ENCODE measurements around the gene HNRNPUL1. TPM values are rescaled to one million over a fixed set of nuclear protein-coding genes. Genes with fewer than 3 reads are reported as not detected.
"Not testable (repeated sequence)": the region's sequence is repeated elsewhere in the genome, so short reads cannot be mapped to it uniquely, and the experiment has no call there.

HNRNPUL1 gene
- total RNA-seq, 1 donor from 2014 or later, result 81.1 TPM

DNA sequence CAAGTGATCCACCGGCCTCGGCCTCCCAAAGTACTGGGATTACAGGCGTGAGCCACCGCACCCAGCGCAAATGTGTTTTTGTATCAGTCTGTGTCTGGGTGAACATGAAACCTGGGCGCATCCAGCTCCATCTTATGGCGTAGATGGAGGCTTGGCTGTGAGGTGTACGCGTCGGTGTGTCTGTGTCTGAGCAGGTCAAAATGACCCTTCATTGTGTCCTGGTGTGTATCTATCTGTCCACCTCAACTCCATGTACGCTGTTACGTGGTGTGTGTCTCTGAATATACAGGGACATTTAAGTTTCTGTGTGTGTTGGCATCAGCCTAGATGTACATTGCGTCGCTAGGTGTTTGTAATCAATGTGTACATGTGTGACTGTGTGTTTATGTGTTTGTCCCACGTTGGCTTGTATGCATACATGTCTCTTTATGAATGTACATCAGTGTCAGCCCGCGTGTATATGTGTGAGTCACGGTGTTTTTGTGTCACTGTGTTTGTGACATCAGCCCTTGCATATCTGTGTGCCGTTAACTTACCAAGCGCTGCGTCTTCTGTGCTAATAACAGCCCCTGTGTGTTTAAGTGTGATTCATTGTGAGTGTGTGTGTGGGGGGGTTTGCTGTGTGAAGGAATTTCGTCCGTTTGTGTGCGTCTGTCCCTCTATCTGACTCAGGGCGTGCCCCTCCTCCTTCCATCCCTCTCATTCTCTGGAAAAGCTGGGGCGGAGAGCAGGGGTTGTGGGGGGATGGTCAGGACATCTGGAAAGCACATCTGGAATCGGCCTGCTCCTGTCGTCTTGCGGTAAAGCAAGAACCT, 38.7 kb upstream of the HNRNPUL1 start:
- Histone ChIP-seq H3K27ac (peak overlapping the region; percentile 92 to 93), H3K9me3 (no peaks in the 10 kb centered on the region), H3K4me1 (peaks cover 7 to 36% of the 10 kb centered on the region in 2 donors), H3K4me3 (peak overlapping the region; percentile 63 to 66), H3K27me3 (no peaks in the 10 kb centered on the region), H3K36me3 (peaks cover 7 to 13% of the 10 kb centered on the region in 2 donors)
- TF ChIP-seq, protein P1, sequence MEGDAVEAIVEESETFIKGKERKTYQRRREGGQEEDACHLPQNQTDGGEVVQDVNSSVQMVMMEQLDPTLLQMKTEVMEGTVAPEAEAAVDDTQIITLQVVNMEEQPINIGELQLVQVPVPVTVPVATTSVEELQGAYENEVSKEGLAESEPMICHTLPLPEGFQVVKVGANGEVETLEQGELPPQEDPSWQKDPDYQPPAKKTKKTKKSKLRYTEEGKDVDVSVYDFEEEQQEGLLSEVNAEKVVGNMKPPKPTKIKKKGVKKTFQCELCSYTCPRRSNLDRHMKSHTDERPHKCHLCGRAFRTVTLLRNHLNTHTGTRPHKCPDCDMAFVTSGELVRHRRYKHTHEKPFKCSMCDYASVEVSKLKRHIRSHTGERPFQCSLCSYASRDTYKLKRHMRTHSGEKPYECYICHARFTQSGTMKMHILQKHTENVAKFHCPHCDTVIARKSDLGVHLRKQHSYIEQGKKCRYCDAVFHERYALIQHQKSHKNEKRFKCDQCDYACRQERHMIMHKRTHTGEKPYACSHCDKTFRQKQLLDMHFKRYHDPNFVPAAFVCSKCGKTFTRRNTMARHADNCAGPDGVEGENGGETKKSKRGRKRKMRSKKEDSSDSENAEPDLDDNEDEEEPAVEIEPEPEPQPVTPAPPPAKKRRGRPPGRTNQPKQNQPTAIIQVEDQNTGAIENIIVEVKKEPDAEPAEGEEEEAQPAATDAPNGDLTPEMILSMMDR (IDR thresholded peaks at IDR 0.05), result no peak
- intact Hi-C loops (cut with DNase I), result loop anchor here (1.0 to 2.0 kb wide), 2 partner anchors 37 to 511 kb away; no protein-coding TSS in a partner anchor
- peak; percentile 81 to 97 for DNase-seq (ENCODE audit: low spot score in 2 of 2)

DNA sequence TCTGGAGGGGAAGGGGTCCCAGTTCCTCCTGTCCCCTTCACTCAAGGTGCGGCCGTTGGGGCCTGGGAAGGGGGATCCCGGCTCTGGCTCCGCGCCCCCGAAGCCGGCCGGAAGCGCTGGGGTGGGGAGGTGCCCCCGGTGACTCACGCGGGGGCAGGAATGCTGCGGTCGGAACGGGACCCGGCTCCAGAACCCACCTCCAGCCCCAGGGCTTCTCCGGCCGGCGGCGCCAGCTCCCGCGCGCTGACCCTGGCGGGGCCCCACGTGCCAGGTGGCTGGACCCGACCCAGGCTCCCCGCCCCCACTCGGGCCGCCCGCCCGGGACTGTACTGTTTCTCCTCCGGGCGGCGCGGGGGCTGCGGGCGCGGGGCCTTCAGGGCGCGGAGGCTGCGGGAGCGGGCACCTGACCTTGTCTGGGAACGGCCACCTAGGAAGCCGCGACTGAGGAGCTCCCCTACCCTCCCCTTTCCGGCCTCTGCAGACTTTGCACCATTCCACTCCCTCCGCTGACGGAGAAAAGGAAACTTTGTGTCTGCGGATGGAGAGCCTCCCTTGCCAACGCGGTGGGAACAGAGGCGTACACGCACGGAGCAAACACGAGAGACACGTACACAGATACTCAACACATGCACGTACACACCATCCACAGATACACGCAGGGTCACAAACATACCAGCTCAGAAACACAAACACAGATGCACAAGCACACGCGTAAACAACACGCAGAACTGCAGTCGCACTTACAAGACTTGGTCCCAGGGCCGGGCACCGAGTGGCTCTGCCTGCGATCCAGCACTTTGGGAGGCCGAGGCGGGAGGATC, 37.9 kb upstream of the HNRNPUL1 start:
- H3K36me3 ChIP-seq, result peaks cover 10 to 12% of the 10 kb centered on the region in 2 donors
- no peaks in the 10 kb centered on the region for H3K9me3 ChIP-seq
- H3K4me1 ChIP-seq, result peaks cover 7 to 32% of the 10 kb centered on the region in 2 donors
- intact Hi-C loops (cut with DNase I), result loop anchor here (1.0 kb wide), 1 partner anchor 36 kb away; no protein-coding TSS in a partner anchor
- peak; percentile 37 to 92 for DNase-seq (ENCODE audit: low spot score in 2 of 2)
- H3K4me3 ChIP-seq, result peak overlapping the region; percentile 63 to 66
- peak overlapping the region; percentile 92 to 93 for H3K27ac ChIP-seq
- TF ChIP-seq, protein P1 (IDR thresholded peaks at IDR 0.05), result peak in 1 of 3 experiments; percentile 29
- H3K27me3 ChIP-seq, result no peaks in the 10 kb centered on the region

- peaks cover 7 to 30% of the 10 kb centered on the region in 2 donors for H3K4me1 ChIP-seq
- H3K4me3 ChIP-seq, result peak overlapping the region; percentile 63 to 66
- intact Hi-C loops (cut with DNase I), result loop anchor here (1.0 kb wide), 1 partner anchor 35 kb away; no protein-coding TSS in a partner anchor
These were observed 37.2 kb upstream of the HNRNPUL1 start for GRCh38 chr19:41226874-41227390.

GRCh38 chr19:41228486-41228885, 35.7 kb upstream of the HNRNPUL1 start:
- TF ChIP-seq, protein P1 (IDR thresholded peaks at IDR 0.05), result no peak
- intact Hi-C loops (cut with DNase I), result no loop called here
- Histone ChIP-seq H3K36me3 (peaks cover 18 to 26% of the 10 kb centered on the region in 2 donors), H3K27ac (no peak overlapping the region), H3K27me3 (no peaks in the 10 kb centered on the region), H3K4me3 (no peak overlapping the region), H3K4me1 (peaks cover 7 to 22% of the 10 kb centered on the region in 2 donors), H3K9me3 (no peaks in the 10 kb centered on the region)
- DNase-seq (ENCODE audit: low spot score in 2 of 2), result no peak

More at GRCh38 chr19:41226874-41227390, 37.2 kb upstream of the HNRNPUL1 start:
- Histone ChIP-seq H3K36me3 (peaks cover 8 to 12% of the 10 kb centered on the region in 2 donors), H3K27ac (peak overlapping the region; percentile 92 to 93), H3K9me3 (no peaks in the 10 kb centered on the region), H3K27me3 (no peaks in the 10 kb centered on the region)
- DNase-seq (ENCODE audit: low spot score in 2 of 2), result no peak
- TF ChIP-seq, protein P1 (IDR thresholded peaks at IDR 0.05), result no peak

GRCh38 chr19:41229338-41229737, 34.8 kb upstream of the HNRNPUL1 start:
- H3K27ac ChIP-seq, result peak overlapping the region; percentile 26 to 36
- H3K36me3 ChIP-seq, result peaks cover 26 to 33% of the 10 kb centered on the region in 2 donors
- H3K4me3 ChIP-seq; DNase-seq (ENCODE audit: low spot score in 2 of 2); H3K9me3 ChIP-seq; H3K27me3 ChIP-seq; intact Hi-C loops (cut with DNase I): not testable (repeated sequence)
- peaks cover 7 to 21% of the 10 kb centered on the region in 2 donors for H3K4me1 ChIP-seq

Measured in ascending aorta (tissue), 2 donors.